Memory B cell (primary cell): Measurements from ENCODE around the gene TBC1D9B.

Experiments used
- ATAC-seq: fragments of 150-1000 bp; cut with Tn5 transposase; 2 replicates; pipeline ENCODE4 v1.10.0; 2021; ENCODE audit warnings: low read depth, mild to moderate bottlenecking, moderate library complexity
- DNase-seq, 2 donors: peaks; one replicate each; pipeline ENCODE4 v3.0.0; 2022; ENCODE audit warnings: low spot score in 2 of 2
- H3K27ac Mint-ChIP-seq: one replicate; pipeline ENCODE4 v1.8.0; 2022; ENCODE audit warnings: mild to moderate bottlenecking, moderate library complexity, mixed read lengths
- H3K27me3 Mint-ChIP-seq: one replicate; pipeline ENCODE4 v1.8.0; 2022; ENCODE audit warnings: mixed read lengths
- H3K36me3 Mint-ChIP-seq: one replicate; pipeline ENCODE4 v1.8.0; 2022; ENCODE audit warnings: mild to moderate bottlenecking, mixed read lengths
- H3K4me1 Mint-ChIP-seq: one replicate; pipeline ENCODE4 v1.8.0; 2022; ENCODE audit warnings: mixed read lengths
- H3K4me3 Mint-ChIP-seq: one replicate; pipeline ENCODE4 v1.8.0; 2022; ENCODE audit warnings: mild to moderate bottlenecking, moderate library complexity, mixed read lengths
- H3K9me3 Mint-ChIP-seq: one replicate; pipeline ENCODE4 v1.8.0; 2022; ENCODE audit warnings: mixed read lengths

TBC1D9B gene

DNA sequence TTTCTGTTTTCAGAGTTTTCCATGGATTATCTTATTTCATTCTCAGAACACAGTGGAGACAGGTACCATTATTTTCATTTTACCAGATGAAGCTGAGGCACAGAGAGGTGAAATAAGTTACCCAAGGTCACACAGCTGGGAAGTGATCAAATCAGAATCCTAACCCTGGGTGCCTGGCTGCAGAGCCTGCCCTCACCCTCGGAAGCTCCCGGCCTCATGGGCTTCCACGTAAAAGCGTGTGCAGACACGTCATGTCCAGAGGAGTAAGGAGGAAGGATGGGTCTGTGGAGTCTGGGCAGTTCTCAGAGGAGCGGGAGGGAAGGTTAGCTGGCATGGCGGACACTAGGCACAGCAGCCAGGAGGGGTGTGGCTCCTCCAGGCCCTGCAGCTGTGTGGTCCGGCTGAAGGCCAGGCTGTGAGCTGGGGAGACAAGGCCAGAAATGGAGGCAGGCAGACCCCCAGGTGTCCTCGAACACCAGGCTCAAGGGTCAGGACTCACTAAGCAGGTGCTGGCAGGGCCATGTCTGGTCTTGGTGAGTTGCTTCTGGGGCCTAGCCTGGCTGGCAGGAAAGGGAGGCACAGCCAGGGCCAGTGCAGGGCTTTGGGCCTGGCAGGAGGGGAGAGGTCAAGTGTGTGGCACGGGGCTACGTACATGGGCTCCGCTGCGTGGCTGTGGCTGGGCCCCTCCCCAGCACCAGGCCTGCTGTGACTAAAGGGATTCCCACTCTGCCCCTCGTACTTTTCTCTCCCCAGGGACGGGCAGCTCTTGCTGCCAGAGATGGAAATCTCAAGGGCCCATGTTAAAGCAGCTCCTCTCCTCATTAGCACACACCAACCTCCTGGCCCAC is 5.6 kb downstream of the TBC1D9B start:
- no peak overlapping the region for H3K27ac Mint-ChIP-seq
- DNase-seq (no peak), ATAC-seq (no peak)
- H3K36me3 Mint-ChIP-seq, result peaks cover 22% of the 10 kb centered on the region
- no peaks in the 10 kb centered on the region for H3K9me3 Mint-ChIP-seq
- peaks cover 12% of the 10 kb centered on the region for H3K4me1 Mint-ChIP-seq
- H3K27me3 Mint-ChIP-seq, result no peaks in the 10 kb centered on the region
- H3K4me3 Mint-ChIP-seq, result no peak overlapping the region

GRCh38 chr5:179901462-179901861 is 6.2 kb downstream of the TBC1D9B start:
- Mint-ChIP-seq H3K4me1 (peaks cover 10% of the 10 kb centered on the region), H3K9me3 (no peaks in the 10 kb centered on the region), H3K27ac (no peak overlapping the region), H3K36me3 (peaks cover 22% of the 10 kb centered on the region), H3K27me3 (no peaks in the 10 kb centered on the region), H3K4me3 (no peak overlapping the region)
- ATAC-seq (no peak), DNase-seq (no peak)

- Mint-ChIP-seq H3K36me3 (peaks cover 23% of the 10 kb centered on the region), H3K9me3 (no peaks in the 10 kb centered on the region), H3K27ac (no peak overlapping the region), H3K27me3 (no peaks in the 10 kb centered on the region), H3K4me1 (peaks cover 7% of the 10 kb centered on the region), H3K4me3 (no peak overlapping the region)
- DNase-seq (no peak), ATAC-seq (no peak)
Observed at GRCh38 chr5:179900711-179901110, 7.0 kb downstream of the TBC1D9B start.

DNA sequence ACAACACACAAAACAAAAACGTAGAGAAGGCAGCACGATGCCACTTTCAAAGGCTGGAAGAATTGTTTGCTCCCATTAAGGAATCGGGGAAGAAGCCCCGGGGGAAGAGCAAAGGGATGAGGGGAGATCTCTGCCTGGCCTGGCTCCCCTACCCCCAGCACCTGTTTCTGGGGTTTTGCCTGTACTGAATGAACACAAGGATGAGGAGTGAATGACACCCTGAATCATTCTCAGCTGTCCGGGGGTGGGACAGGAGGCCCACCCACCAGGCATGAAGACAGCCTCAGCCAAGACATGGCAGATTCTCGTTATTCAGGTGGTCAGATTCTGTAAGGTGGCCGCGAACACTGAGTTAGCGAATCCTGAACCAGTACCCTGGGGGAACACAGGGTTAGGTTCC is 7.5 kb downstream of the TBC1D9B start:
- ATAC-seq (no peak), DNase-seq (no peak)
- Mint-ChIP-seq H3K9me3 (no peaks in the 10 kb centered on the region), H3K4me1 (peaks cover 6% of the 10 kb centered on the region), H3K4me3 (no peak overlapping the region), H3K27me3 (no peaks in the 10 kb centered on the region), H3K27ac (no peak overlapping the region), H3K36me3 (peaks cover 23% of the 10 kb centered on the region)

DNA sequence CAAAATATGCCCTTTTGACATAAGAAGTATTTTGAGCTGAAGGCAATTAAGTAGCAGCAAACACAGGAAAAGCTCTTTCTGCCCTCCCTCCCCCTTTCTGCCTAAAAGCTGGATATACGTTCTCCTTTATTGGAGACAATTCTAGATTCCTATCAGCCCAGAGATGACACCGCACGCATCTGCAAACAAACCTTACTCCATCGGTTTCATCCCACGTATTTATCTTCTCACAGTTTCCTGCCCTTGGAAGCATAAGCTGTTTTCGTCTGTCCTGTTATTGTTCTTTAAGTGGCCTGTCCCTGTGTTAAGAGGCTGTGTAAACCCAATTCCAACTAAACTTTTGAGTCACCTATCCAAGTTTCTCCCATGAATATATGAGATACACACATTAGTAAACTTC is 11.8 kb downstream of the TBC1D9B start:
- no peaks in the 10 kb centered on the region for H3K4me1 Mint-ChIP-seq
- no peaks in the 10 kb centered on the region for H3K27me3 Mint-ChIP-seq
- ATAC-seq (no peak), DNase-seq (no peak)
- H3K9me3 Mint-ChIP-seq, result no peaks in the 10 kb centered on the region
- H3K36me3 Mint-ChIP-seq, result peaks cover 26% of the 10 kb centered on the region
- no peak overlapping the region for H3K27ac Mint-ChIP-seq
- no peak overlapping the region for H3K4me3 Mint-ChIP-seq

- Mint-ChIP-seq H3K9me3 (no peaks in the 10 kb centered on the region), H3K36me3 (peaks cover 28% of the 10 kb centered on the region), H3K4me3 (no peak overlapping the region), H3K27me3 (no peaks in the 10 kb centered on the region), H3K27ac (no peak overlapping the region), H3K4me1 (no peaks in the 10 kb centered on the region)
- no peak for ATAC-seq
- no peak for DNase-seq
Observed at GRCh38 chr5:179893958-179894895, 13.5 kb downstream of the TBC1D9B start.

GRCh38 chr5:179893076-179893957 is 14.4 kb downstream of the TBC1D9B start:
- peaks cover 30% of the 10 kb centered on the region for H3K36me3 Mint-ChIP-seq
- DNase-seq, result no peak
- H3K9me3 Mint-ChIP-seq, result no peaks in the 10 kb centered on the region
- no peak for ATAC-seq
- no peaks in the 10 kb centered on the region for H3K4me1 Mint-ChIP-seq
- H3K4me3 Mint-ChIP-seq, result no peak overlapping the region
- H3K27me3 Mint-ChIP-seq, result no peaks in the 10 kb centered on the region
- no peak overlapping the region for H3K27ac Mint-ChIP-seq

GRCh38 chr5:179892255-179892654 is 15.4 kb downstream of the TBC1D9B start:
- ATAC-seq (no peak), DNase-seq (no peak)
- H3K4me1 Mint-ChIP-seq, result no peaks in the 10 kb centered on the region
- no peaks in the 10 kb centered on the region for H3K27me3 Mint-ChIP-seq
- no peak overlapping the region for H3K27ac Mint-ChIP-seq
- H3K36me3 Mint-ChIP-seq, result peaks cover 30% of the 10 kb centered on the region
- no peak overlapping the region for H3K4me3 Mint-ChIP-seq
- H3K9me3 Mint-ChIP-seq, result no peaks in the 10 kb centered on the region

- no peak for ATAC-seq
- Mint-ChIP-seq H3K27me3 (no peaks in the 10 kb centered on the region), H3K27ac (no peak overlapping the region), H3K4me1 (no peaks in the 10 kb centered on the region), H3K4me3 (no peak overlapping the region), H3K9me3 (no peaks in the 10 kb centered on the region), H3K36me3 (peaks cover 40% of the 10 kb centered on the region)
- DNase-seq, result no peak
Observed at GRCh38 chr5:179890751-179891682, 16.7 kb downstream of the TBC1D9B start.

GRCh38 chr5:179889885-179890284 is 17.8 kb downstream of the TBC1D9B start:
- no peak for DNase-seq
- Mint-ChIP-seq H3K4me3 (no peak overlapping the region), H3K36me3 (peaks cover 45% of the 10 kb centered on the region), H3K9me3 (peaks cover 1% of the 10 kb centered on the region), H3K4me1 (no peaks in the 10 kb centered on the region), H3K27ac (no peak overlapping the region), H3K27me3 (no peaks in the 10 kb centered on the region)
- no peak for ATAC-seq

DNA sequence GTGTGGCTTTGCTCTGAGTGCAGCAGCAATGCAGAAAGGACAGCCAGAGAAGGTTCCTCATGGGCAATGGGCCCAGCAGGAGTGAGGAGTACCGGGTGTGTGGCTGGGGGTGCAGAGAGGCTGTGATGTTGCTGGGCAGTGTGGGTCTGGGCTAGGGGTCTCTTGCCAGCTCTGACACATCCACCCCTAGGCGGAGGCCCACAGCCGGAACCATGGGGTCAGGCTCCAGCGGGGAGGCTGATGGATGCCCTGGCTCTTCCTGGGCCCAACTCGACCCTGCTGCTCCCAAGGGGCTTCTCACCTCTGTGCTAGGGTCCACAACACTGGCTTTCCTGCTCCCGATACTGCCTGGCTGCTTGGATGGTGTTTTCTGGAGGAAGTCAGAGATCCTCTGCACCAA is 19.9 kb downstream of the TBC1D9B start:
- Mint-ChIP-seq H3K27ac (no peak overlapping the region), H3K36me3 (peaks cover 56% of the 10 kb centered on the region), H3K4me1 (no peaks in the 10 kb centered on the region), H3K9me3 (peaks cover 9% of the 10 kb centered on the region), H3K27me3 (no peaks in the 10 kb centered on the region), H3K4me3 (no peak overlapping the region)
- DNase-seq (no peak), ATAC-seq (no peak)

DNA sequence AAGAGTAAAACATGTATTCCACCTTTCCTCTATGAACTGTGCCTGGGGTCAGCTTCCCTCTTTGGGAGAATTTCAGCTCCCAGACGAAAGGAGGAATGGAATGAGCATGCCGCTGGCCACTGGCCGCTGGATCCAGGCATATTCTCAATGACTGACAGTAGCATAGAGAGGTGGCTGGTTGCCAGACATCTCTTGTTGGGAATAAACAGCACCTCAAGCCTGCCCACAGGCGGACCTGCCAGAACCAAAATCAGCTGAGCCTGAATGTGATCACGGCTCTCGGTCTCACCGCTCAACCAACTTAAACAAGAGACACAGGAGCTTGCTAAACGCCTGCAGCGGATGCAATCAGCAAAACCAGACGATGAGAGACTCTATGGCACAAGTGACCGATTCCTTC is 20.6 kb downstream of the TBC1D9B start:
- peaks cover 9% of the 10 kb centered on the region for H3K9me3 Mint-ChIP-seq
- H3K4me3 Mint-ChIP-seq, result no peak overlapping the region
- no peaks in the 10 kb centered on the region for H3K27me3 Mint-ChIP-seq
- H3K4me1 Mint-ChIP-seq, result no peaks in the 10 kb centered on the region
- no peak for DNase-seq
- peaks cover 57% of the 10 kb centered on the region for H3K36me3 Mint-ChIP-seq
- H3K27ac Mint-ChIP-seq, result no peak overlapping the region
- no peak for ATAC-seq
